Measurements from ENCODE around the gene MORN4.

The MORN4 gene

GRCh38 chr10:97632949-97633884, at the start of gene MORN4:
Gene MORN4 (minus strand): TSS chr10:97633500. CDS start chr10:97619653, 13,847 bp downstream.
- H3K36me3 Mint-ChIP-seq = peaks cover 7% of the 10 kb centered on the region
- peaks cover 19% of the 10 kb centered on the region for H3K4me1 Mint-ChIP-seq
- H3K9me3 Mint-ChIP-seq = no peaks in the 10 kb centered on the region
- peak; percentile 99 for ATAC-seq
- DNase-seq (ENCODE audit: low spot score in 2 of 2) = peak; percentile 74 to 93
- peak within 1 kb of the TSS; percentile 100 for H3K4me3 Mint-ChIP-seq
- H3K27ac Mint-ChIP-seq = peak within 1 kb of the TSS; percentile 97

- Mint-ChIP-seq H3K27ac (no peak overlapping the region), H3K4me1 (peaks cover 6% of the 10 kb centered on the region), H3K4me3 (no peak overlapping the region)
Observed at GRCh38 chr10:97682042-97682441, 48.7 kb upstream of the MORN4 start.

GRCh38 chr10:97679594-97679993, 46.3 kb upstream of the MORN4 start:
- H3K4me1 Mint-ChIP-seq = no peaks in the 10 kb centered on the region
- no peak overlapping the region for H3K4me3 Mint-ChIP-seq
- H3K36me3 Mint-ChIP-seq = peaks cover 18% of the 10 kb centered on the region
- DNase-seq (ENCODE audit: low spot score in 2 of 2) (no peak), ATAC-seq (no peak)
- no peaks in the 10 kb centered on the region for H3K9me3 Mint-ChIP-seq
- H3K27ac Mint-ChIP-seq = no peak overlapping the region

More at GRCh38 chr10:97682042-97682441, 48.7 kb upstream of the MORN4 start:
- no peak for DNase-seq (ENCODE audit: low spot score in 2 of 2)
- ATAC-seq = no peak
- no peaks in the 10 kb centered on the region for H3K9me3 Mint-ChIP-seq
- H3K36me3 Mint-ChIP-seq = no peaks in the 10 kb centered on the region

GRCh38 chr10:97676770-97677581, 43.7 kb upstream of the MORN4 start:
- no peak overlapping the region for H3K4me3 Mint-ChIP-seq
- peak in 1 of 2 donors; percentile 59 for DNase-seq (ENCODE audit: low spot score in 2 of 2)
- H3K9me3 Mint-ChIP-seq = no peaks in the 10 kb centered on the region
- H3K36me3 Mint-ChIP-seq = peaks cover 45% of the 10 kb centered on the region
- no peaks in the 10 kb centered on the region for H3K4me1 Mint-ChIP-seq
- H3K27ac Mint-ChIP-seq = peak overlapping the region; percentile 48
- ATAC-seq = peak; percentile 78

GRCh38 chr10:97675222-97675621, 41.9 kb upstream of the MORN4 start:
- Mint-ChIP-seq H3K27ac (no peak overlapping the region), H3K4me1 (no peaks in the 10 kb centered on the region), H3K4me3 (no peak overlapping the region), H3K9me3 (no peaks in the 10 kb centered on the region), H3K36me3 (peaks cover 62% of the 10 kb centered on the region)
- no peak for ATAC-seq
- no peak for DNase-seq (ENCODE audit: low spot score in 2 of 2)

GRCh38 chr10:97673736-97674525, 40.6 kb upstream of the MORN4 start:
- peak; percentile 50 for ATAC-seq
- Mint-ChIP-seq H3K4me3 (no peak overlapping the region), H3K4me1 (no peaks in the 10 kb centered on the region), H3K9me3 (no peaks in the 10 kb centered on the region), H3K36me3 (peaks cover 65% of the 10 kb centered on the region), H3K27ac (no peak overlapping the region)
- no peak for DNase-seq (ENCODE audit: low spot score in 2 of 2)

- H3K36me3 Mint-ChIP-seq = peaks cover 78% of the 10 kb centered on the region
- H3K4me1 Mint-ChIP-seq = no peaks in the 10 kb centered on the region
- H3K9me3 Mint-ChIP-seq = no peaks in the 10 kb centered on the region
- ATAC-seq (no peak), DNase-seq (ENCODE audit: low spot score in 2 of 2) (no peak)
- no peak overlapping the region for H3K4me3 Mint-ChIP-seq
- H3K27ac Mint-ChIP-seq = peak overlapping the region; percentile 5
Observed at GRCh38 chr10:97669571-97669970, 36.3 kb upstream of the MORN4 start.

- Mint-ChIP-seq H3K4me1 (no peaks in the 10 kb centered on the region), H3K4me3 (no peak overlapping the region)
Observed at GRCh38 chr10:97667463-97667862, 34.2 kb upstream of the MORN4 start.

GRCh38 chr10:97666992-97667391, 33.7 kb upstream of the MORN4 start:
- ATAC-seq = no peak
- H3K36me3 Mint-ChIP-seq = peaks cover 76% of the 10 kb centered on the region

More at GRCh38 chr10:97667463-97667862, 34.2 kb upstream of the MORN4 start:
- DNase-seq (ENCODE audit: low spot score in 2 of 2) (no peak), ATAC-seq (no peak)
- H3K27ac Mint-ChIP-seq = no peak overlapping the region
- H3K9me3 Mint-ChIP-seq = no peaks in the 10 kb centered on the region
- peaks cover 76% of the 10 kb centered on the region for H3K36me3 Mint-ChIP-seq

GRCh38 chr10:97664282-97664850, 31.1 kb upstream of the MORN4 start:
- no peak for ATAC-seq
- H3K4me3 Mint-ChIP-seq = no peak overlapping the region
- H3K9me3 Mint-ChIP-seq = no peaks in the 10 kb centered on the region
- no peak for DNase-seq (ENCODE audit: low spot score in 2 of 2)
- no peak overlapping the region for H3K27ac Mint-ChIP-seq
- H3K36me3 Mint-ChIP-seq = peaks cover 81% of the 10 kb centered on the region
- no peaks in the 10 kb centered on the region for H3K4me1 Mint-ChIP-seq

More at GRCh38 chr10:97666992-97667391, 33.7 kb upstream of the MORN4 start:
- Mint-ChIP-seq H3K4me3 (no peak overlapping the region), H3K27ac (no peak overlapping the region), H3K4me1 (no peaks in the 10 kb centered on the region), H3K9me3 (no peaks in the 10 kb centered on the region)
- DNase-seq (ENCODE audit: low spot score in 2 of 2) = no peak

- H3K4me3 Mint-ChIP-seq = no peak overlapping the region
- peaks cover 98% of the 10 kb centered on the region for H3K36me3 Mint-ChIP-seq
- no peaks in the 10 kb centered on the region for H3K9me3 Mint-ChIP-seq
- no peak for ATAC-seq
- DNase-seq (ENCODE audit: low spot score in 2 of 2) = no peak
- H3K27ac Mint-ChIP-seq = no peak overlapping the region
- H3K4me1 Mint-ChIP-seq = no peaks in the 10 kb centered on the region
Observed at GRCh38 chr10:97659589-97659988, 26.3 kb upstream of the MORN4 start.

GRCh38 chr10:97656777-97657176, 23.5 kb upstream of the MORN4 start:
- no peaks in the 10 kb centered on the region for H3K9me3 Mint-ChIP-seq
- H3K36me3 Mint-ChIP-seq = peaks cover 99% of the 10 kb centered on the region
- H3K27ac Mint-ChIP-seq = peak overlapping the region; percentile 65
- ATAC-seq = no peak
- H3K4me1 Mint-ChIP-seq = peaks cover 5% of the 10 kb centered on the region
- DNase-seq (ENCODE audit: low spot score in 2 of 2) = no peak
- H3K4me3 Mint-ChIP-seq = no peak overlapping the region

GRCh38 chr10:97651773-97652172, 18.5 kb upstream of the MORN4 start:
- no peak for DNase-seq (ENCODE audit: low spot score in 2 of 2)
- Mint-ChIP-seq H3K4me3 (no peak overlapping the region), H3K9me3 (no peaks in the 10 kb centered on the region), H3K27ac (no peak overlapping the region), H3K4me1 (peaks cover 23% of the 10 kb centered on the region), H3K36me3 (peaks cover 60% of the 10 kb centered on the region)
- no peak for ATAC-seq

- no peak overlapping the region for H3K4me3 Mint-ChIP-seq
- H3K27ac Mint-ChIP-seq = no peak overlapping the region
- H3K4me1 Mint-ChIP-seq = peaks cover 23% of the 10 kb centered on the region
Observed at GRCh38 chr10:97650726-97651125, 17.4 kb upstream of the MORN4 start.

More at GRCh38 chr10:97650726-97651125, 17.4 kb upstream of the MORN4 start:
- DNase-seq (ENCODE audit: low spot score in 2 of 2) (no peak), ATAC-seq (no peak)
- Mint-ChIP-seq H3K9me3 (no peaks in the 10 kb centered on the region), H3K36me3 (peaks cover 49% of the 10 kb centered on the region)

Data from stimulated activated effector memory CD8-positive, alpha-beta T cell treated with anti-CD3 and anti-CD28 coated beads, Interleukin-12 subunit alpha, Interleukin-12 subunit beta, amount 100 ng/mL, for 72 hours (primary cell).